T-helper 22 cell (primary cell): ENCODE measurements around the gene JAG2.

Experiments
- DNase-seq: peaks from one replicate; pipeline ENCODE4 v3.0.0-alpha.2; 2020; ENCODE audit warnings: low read depth

The JAG2 gene

GRCh38 chr14:105165134-105165704, 3.4 kb downstream of the JAG2 start:
- DNase-seq: no peak

- no peak for DNase-seq
Observed at GRCh38 chr14:105163040-105163742, 5.4 kb downstream of the JAG2 start.

- DNase-seq: no peak
Observed at GRCh38 chr14:105162669-105162979, 6.0 kb downstream of the JAG2 start.

- no peak for DNase-seq
Observed at GRCh38 chr14:105161964-105162668, 6.5 kb downstream of the JAG2 start.

GRCh38 chr14:105161309-105161708, 7.3 kb downstream of the JAG2 start:
- no peak for DNase-seq

- DNase-seq: no peak
Observed at GRCh38 chr14:105160776-105161175, 7.8 kb downstream of the JAG2 start.

GRCh38 chr14:105159344-105159743, 9.2 kb downstream of the JAG2 start:
- no peak for DNase-seq

- no peak for DNase-seq
Observed at GRCh38 chr14:105158794-105159193, 9.8 kb downstream of the JAG2 start.

- DNase-seq: no peak
Observed at GRCh38 chr14:105157872-105158271, 10.7 kb downstream of the JAG2 start.

- DNase-seq: no peak
Observed at GRCh38 chr14:105156414-105157375, 11.9 kb downstream of the JAG2 start.

GRCh38 chr14:105155681-105156413, 12.7 kb downstream of the JAG2 start:
- DNase-seq: no peak

- no peak for DNase-seq
Observed at GRCh38 chr14:105155071-105155651, 13.4 kb downstream of the JAG2 start.

- DNase-seq: no peak
Observed at GRCh38 chr14:105154476-105154871, 14.1 kb downstream of the JAG2 start.

GRCh38 chr14:105153739-105154475, 14.7 kb downstream of the JAG2 start:
- no peak for DNase-seq

- DNase-seq: no peak
Observed at GRCh38 chr14:105153331-105153731, 15.2 kb downstream of the JAG2 start.

GRCh38 chr14:105152794-105153241, 15.8 kb downstream of the JAG2 start:
- no peak for DNase-seq

- no peak for DNase-seq
Observed at GRCh38 chr14:105151838-105152793, 16.5 kb downstream of the JAG2 start.

GRCh38 chr14:105151084-105151837, 17.3 kb downstream of the JAG2 start:
- no peak for DNase-seq
